BLaER1 (cell line): ENCODE measurements around the gene ABL1.

ENCODE experiments used
- H3K27ac ChIP-seq: shearing (Covaris generic); formaldehyde crosslinking; 2 replicates; pipeline ENCODE4 v1.8.1; 2022
- H3K27me3 ChIP-seq: shearing (Covaris generic); formaldehyde crosslinking; 2 replicates; pipeline ENCODE4 v1.8.1; 2022
- H3K36me3 ChIP-seq: shearing (Covaris generic); formaldehyde crosslinking; 2 replicates; pipeline ENCODE4 v1.8.1; 2022
- H3K4me1 ChIP-seq: shearing (Covaris generic); formaldehyde crosslinking; 2 replicates; pipeline ENCODE4 v1.8.1; 2022
- H3K4me2 ChIP-seq: shearing (Covaris generic); formaldehyde crosslinking; 2 replicates; pipeline ENCODE4 v1.8.1; 2022
- H3K4me3 ChIP-seq: shearing (Covaris generic); formaldehyde crosslinking; 2 replicates; pipeline ENCODE4 v1.8.1; 2022
- H3K9ac ChIP-seq: shearing (Covaris generic); formaldehyde crosslinking; 2 replicates; pipeline ENCODE4 v1.8.1; 2022
- H3K9me3 ChIP-seq: shearing (Covaris generic); formaldehyde crosslinking; 2 replicates; pipeline ENCODE4 v1.8.1; 2022
- H4K20me1 ChIP-seq: shearing (Covaris generic); formaldehyde crosslinking; 2 replicates; pipeline ENCODE4 v1.8.1; 2022
- Cebpa-rat ChIP-seq: shearing (Covaris generic); IDR thresholded peaks from 2 replicates; pipeline ENCODE4 v1.8.1; 2022

ABL1 gene

GRCh38 chr9:130934702-130935647 lies 99.9 kb downstream of the ABL1 start:
- Histone ChIP-seq H3K4me1 (peaks cover 97% of the 10 kb centered on the region), H3K4me3 (no peak overlapping the region), H3K36me3 (no peaks in the 10 kb centered on the region), H3K4me2 (peak overlapping the region; percentile 99), H3K9ac (no peak overlapping the region), H3K27me3 (peaks cover 62% of the 10 kb centered on the region), H3K9me3 (no peaks in the 10 kb centered on the region), H3K27ac (no peak overlapping the region), H4K20me1 (peaks cover 72% of the 10 kb centered on the region)
- TF ChIP-seq Cebpa-rat, result no peak

- Histone ChIP-seq H3K36me3 (no peaks in the 10 kb centered on the region), H3K4me3 (no peak overlapping the region), H4K20me1 (peaks cover 74% of the 10 kb centered on the region), H3K27me3 (peaks cover 70% of the 10 kb centered on the region), H3K27ac (no peak overlapping the region; the same call in 1 of the 2 replicates), H3K9ac (no peak overlapping the region), H3K4me1 (peaks cover 89% of the 10 kb centered on the region), H3K4me2 (peak overlapping the region; percentile 99), H3K9me3 (no peaks in the 10 kb centered on the region)
- TF ChIP-seq Cebpa-rat, result no peak
Measured at GRCh38 chr9:130935648-130936271, 100.7 kb downstream of the ABL1 start.

- H3K27ac ChIP-seq, result no peak overlapping the region; the same call in 1 of the 2 replicates
- peaks cover 81% of the 10 kb centered on the region for H3K4me1 ChIP-seq
- H3K27me3 ChIP-seq, result peaks cover 77% of the 10 kb centered on the region
- no peaks in the 10 kb centered on the region for H3K36me3 ChIP-seq
- no peak for TF ChIP-seq Cebpa-rat
- H3K9me3 ChIP-seq, result no peaks in the 10 kb centered on the region
- peaks cover 76% of the 10 kb centered on the region for H4K20me1 ChIP-seq
- H3K4me3 ChIP-seq, result no peak overlapping the region
- no peak overlapping the region for H3K9ac ChIP-seq
- H3K4me2 ChIP-seq, result peak overlapping the region; percentile 99
Measured at GRCh38 chr9:130936285-130937117, 101.4 kb downstream of the ABL1 start.
